Subcutaneous adipose tissue (tissue), 4 donors: ENCODE results near the gene CHRM1. TPM values are rescaled to one million over a fixed set of nuclear protein-coding genes. Genes with fewer than 3 reads are reported as not detected.

Source experiments
- total RNA-seq, 4 donors: library from RNA; depleted of rRNA; stranded (reverse); fragments of >200 nt; gene quantifications; one replicate each; pipeline ENCODE4 v1.1.0, GENCODE V29; 2016
- TF ChIP-seq, protein P1 (sequence below): fragments of 450-650 bp; IDR thresholded peaks from one replicate; pipeline ENCODE4 v1.5.1; 2016; ENCODE audit warnings: low read depth, mild to moderate bottlenecking, control low read depth, antibody characterized with exemption, moderate library complexity

The CHRM1 gene
- total RNA-seq, 4 donors from 2014 or later = not detected

DNA sequence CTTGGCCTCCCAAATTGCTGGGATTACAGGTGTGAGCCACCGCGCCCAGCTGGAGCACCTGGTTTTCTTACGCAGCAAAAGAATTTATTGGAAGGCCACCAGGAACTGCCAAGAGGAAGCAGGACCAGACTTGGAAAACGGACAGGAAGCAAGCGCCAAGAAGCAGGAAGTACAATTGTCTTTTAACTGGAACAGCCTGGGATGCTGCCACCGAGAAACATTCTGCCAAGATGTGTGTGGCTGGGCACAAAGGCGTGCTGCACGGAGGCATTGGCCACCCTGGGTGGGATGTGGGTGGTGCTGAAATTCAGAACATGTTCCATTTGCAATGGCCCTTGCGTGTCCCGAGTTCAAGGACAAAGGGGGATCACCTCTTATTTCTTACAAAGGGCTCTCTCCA, 25.1 kb downstream of the CHRM1 start:
- TF ChIP-seq, protein P1, sequence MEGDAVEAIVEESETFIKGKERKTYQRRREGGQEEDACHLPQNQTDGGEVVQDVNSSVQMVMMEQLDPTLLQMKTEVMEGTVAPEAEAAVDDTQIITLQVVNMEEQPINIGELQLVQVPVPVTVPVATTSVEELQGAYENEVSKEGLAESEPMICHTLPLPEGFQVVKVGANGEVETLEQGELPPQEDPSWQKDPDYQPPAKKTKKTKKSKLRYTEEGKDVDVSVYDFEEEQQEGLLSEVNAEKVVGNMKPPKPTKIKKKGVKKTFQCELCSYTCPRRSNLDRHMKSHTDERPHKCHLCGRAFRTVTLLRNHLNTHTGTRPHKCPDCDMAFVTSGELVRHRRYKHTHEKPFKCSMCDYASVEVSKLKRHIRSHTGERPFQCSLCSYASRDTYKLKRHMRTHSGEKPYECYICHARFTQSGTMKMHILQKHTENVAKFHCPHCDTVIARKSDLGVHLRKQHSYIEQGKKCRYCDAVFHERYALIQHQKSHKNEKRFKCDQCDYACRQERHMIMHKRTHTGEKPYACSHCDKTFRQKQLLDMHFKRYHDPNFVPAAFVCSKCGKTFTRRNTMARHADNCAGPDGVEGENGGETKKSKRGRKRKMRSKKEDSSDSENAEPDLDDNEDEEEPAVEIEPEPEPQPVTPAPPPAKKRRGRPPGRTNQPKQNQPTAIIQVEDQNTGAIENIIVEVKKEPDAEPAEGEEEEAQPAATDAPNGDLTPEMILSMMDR = no peak

DNA sequence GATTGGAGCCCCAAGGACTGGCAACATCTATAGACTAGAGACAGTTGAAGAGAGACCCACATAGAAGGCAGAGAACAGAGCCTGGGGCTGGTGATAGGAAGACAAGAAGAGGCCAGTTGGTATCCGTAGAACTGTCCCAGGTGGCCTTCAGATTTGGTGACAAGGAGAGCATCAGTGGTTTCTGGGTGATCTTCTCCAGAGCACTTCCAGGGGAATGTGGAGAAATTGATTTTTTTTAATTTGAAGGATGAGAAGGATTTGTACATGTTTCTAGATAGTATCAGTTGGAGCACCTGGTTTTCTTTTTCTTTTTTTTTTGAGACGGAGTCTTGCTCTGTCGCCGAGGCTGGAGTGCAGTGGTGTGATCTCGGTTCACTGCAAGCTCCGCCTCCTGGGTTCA, 25.7 kb downstream of the CHRM1 start:
- TF ChIP-seq, protein P1 = no peak

DNA sequence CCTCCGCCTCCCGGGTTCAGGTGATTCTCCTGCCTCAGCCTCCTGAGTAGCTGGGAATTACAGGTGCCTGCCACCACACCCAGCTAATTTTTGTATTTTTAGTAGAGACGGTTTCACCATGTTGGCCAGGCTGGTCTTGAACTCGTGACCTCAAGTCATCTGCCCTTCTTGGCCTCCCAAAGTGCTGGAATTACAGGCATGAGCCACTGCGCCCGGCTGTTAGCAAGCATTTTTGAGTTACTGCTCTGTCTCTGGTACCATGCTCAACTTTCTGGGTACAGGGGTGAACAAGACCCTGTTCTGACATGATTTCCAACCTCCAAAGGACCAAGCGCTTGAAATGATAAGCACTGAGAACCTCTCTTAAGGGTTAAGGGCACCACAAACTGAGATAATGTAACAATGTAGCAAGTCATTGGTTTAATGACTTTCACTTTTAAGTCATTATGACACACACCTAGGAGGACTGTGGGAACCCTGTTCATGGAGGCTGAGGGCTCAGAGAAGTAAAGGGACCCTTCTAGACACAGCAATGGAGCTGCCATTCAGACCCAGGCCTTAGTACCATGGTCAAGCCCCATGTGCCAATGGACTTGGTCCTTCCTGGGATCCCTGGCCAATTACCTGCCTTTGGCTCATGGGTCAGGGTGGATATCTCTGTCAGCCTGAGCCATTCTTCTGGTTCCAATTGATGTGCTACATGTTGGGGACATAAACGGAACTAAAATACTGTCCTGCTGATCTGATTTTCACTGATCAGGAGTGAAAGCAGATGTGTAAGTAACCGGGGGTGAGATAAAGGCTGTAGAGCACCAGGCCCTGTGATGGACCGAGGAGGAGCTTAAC, 28.9 kb downstream of the CHRM1 start:
- TF ChIP-seq, protein P1 = no peak

DNA sequence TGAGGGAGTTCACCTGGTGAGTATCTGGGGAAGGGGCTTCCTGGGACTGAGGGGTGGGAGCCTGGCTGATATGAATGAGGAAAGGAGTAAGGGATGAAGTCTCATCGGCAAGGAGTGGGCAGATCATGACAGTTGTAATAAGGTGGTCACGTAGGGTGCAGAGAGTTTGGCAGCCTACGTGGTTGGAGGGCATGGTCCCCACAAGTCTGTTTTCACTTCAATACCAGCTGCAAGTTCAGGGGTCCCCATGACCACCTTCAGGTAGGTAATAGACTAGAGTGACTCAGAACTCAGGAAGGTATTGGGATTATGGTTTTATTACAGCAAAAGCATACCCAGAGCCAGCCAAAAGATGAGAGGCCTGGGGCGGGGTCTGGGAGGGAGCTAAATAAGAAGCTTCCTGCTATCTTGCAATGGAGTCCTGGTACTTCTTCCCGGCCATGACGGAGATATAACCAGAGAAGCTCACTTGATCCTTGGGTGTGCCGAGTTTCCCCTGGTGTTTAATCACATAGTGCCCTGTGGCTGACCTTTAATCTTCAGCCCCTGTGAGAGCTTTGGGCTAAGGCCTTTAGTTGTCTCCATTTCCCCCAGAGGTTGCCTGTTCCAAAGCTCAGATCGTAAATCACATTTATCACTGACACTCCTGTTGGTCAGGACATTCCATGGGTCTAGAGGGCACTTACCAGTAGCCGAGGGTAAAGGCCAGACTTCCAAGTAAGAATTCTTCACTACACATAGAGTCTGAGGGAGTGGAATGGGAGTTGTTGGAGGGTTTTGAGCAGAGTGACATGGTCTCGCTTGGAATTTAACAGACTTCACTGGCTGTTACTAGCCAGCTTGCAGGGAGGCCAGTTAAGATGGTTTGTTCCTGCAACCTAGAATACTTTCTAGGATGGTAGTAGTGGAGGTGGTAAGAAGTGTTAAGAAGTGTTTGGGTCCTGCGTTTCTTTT, 31.4 kb downstream of the CHRM1 start:
- TF ChIP-seq, protein P1 = no peak

DNA sequence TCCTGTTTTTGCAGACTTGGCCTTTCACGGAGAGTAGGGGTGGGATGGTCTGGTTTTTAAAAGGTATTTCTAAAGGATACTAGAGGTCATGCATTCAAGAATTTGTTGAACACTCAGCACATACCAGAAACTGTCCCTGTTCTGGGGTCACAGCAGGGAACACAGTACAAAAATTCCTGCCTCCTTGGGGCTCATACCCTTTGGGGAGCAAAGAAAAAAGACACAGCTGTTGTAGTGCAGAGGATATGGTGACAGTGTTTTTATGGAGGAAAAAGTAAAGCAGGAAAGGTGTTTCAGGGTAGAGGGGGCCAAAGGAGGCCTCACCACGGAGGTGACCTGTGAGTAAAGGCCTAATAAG, 32.1 kb downstream of the CHRM1 start:
- TF ChIP-seq, protein P1 = no peak

DNA sequence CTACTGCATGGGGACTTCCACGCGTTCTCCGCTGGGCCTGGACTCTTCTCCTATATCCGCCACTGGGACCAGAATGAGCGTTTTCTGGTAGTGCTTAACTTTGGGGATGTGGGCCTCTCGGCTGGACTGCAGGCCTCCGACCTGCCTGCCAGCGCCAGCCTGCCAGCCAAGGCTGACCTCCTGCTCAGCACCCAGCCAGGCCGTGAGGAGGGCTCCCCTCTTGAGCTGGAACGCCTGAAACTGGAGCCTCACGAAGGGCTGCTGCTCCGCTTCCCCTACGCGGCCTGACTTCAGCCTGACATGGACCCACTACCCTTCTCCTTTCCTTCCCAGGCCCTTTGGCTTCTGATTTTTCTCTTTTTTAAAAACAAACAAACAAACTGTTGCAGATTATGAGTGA, 32.8 kb downstream of the CHRM1 start:
- TF ChIP-seq, protein P1 = no peak
